CD4-positive, alpha-beta T cell (primary cell): Measurements from ENCODE around the gene MYO1A. TPM values are rescaled to one million over a fixed set of nuclear protein-coding genes. Genes with fewer than 3 reads are reported as not detected.

Experiments
- ATAC-seq: fragments of 200-7000 bp; cut with Tn5 transposase; one replicate; pipeline ENCODE4 v1.10.0; 2022; ENCODE audit warnings: mild to moderate bottlenecking; ENCODE audit not compliant: poor library complexity
- CTCF ChIA-PET: fragments of 350-600 bp; sonication (Branson Sonifier 250); formaldehyde crosslinking; loops from one replicate; lab custom pipeline; 2021; ENCODE audit warnings: antibody characterized with exemption, inconsistent platforms; lab: Charles Lee
- POLR2A ChIA-PET: fragments of 350-600 bp; sonication (Branson Sonifier 250); formaldehyde crosslinking; loops from one replicate; lab custom pipeline; 2021; ENCODE audit warnings: antibody characterized with exemption, inconsistent platforms; lab: Charles Lee
- DNase-seq, 14 experiments: peaks; one replicate each; pipeline ENCODE4 v3.0.0-alpha.2; 2013 to 2020; ENCODE audit warnings: mixed read lengths in 2 of 14
- H3K27ac ChIP-seq, 2 donors: one replicate each; pipeline versions ENCODE4 v1.5.1 to v1.7.0; 2013; ENCODE audit warnings: low read length in 2 of 2, low read depth in 1 of 2, mild to moderate bottlenecking in 1 of 2
- H3K27me3 ChIP-seq, 2 experiments: 1 replicate in 1 of 2; 2 replicates in 1 of 2; pipeline versions ENCODE4 v1.6.1 to v1.7.0; 2013; ENCODE audit warnings: low read length in 2 of 2, control low read depth in 1 of 2, mild to moderate bottlenecking in 1 of 2, moderate library complexity in 1 of 2; ENCODE audit not compliant: insufficient read depth in 2 of 2, control insufficient read depth in 1 of 2
- H3K36me3 ChIP-seq: one replicate; pipeline ENCODE4 v1.6.1; 2013; ENCODE audit warnings: low read length, control low read depth; ENCODE audit not compliant: insufficient read depth
- H3K4me1 ChIP-seq: one replicate; pipeline ENCODE4 v1.6.1; 2013; ENCODE audit warnings: low read length, control low read depth; ENCODE audit not compliant: insufficient read depth
- H3K4me3 ChIP-seq: one replicate; pipeline ENCODE4 v1.5.1; 2013; ENCODE audit warnings: mild to moderate bottlenecking, low read length, moderate library complexity
- H3K9me3 ChIP-seq, 2 experiments: 1 replicate in 1 of 2; 2 replicates in 1 of 2; pipeline versions ENCODE4 v1.6.1 to v1.7.0; 2013; ENCODE audit warnings: low read length in 2 of 2, mild to moderate bottlenecking in 2 of 2, control low read depth in 1 of 2, moderate library complexity in 1 of 2; ENCODE audit not compliant: control insufficient read depth in 1 of 2, insufficient read depth in 1 of 2
- H3K27ac Mint-ChIP-seq: one replicate; pipeline ENCODE4 v1.8.0; 2020; ENCODE audit warnings: mixed read lengths
- H3K27me3 Mint-ChIP-seq: one replicate; pipeline ENCODE4 v1.8.0; 2021; ENCODE audit warnings: mixed read lengths
- H3K36me3 Mint-ChIP-seq: one replicate; pipeline ENCODE4 v1.8.0; 2021; ENCODE audit warnings: low read depth, mixed read lengths
- H3K4me1 Mint-ChIP-seq: one replicate; pipeline ENCODE4 v1.8.0; 2021; ENCODE audit warnings: low read depth, mixed read lengths
- H3K4me3 Mint-ChIP-seq: one replicate; pipeline ENCODE4 v1.8.0; 2020; ENCODE audit warnings: mild to moderate bottlenecking, mixed read lengths
- H3K9me3 Mint-ChIP-seq: one replicate; pipeline ENCODE4 v1.8.0; 2020; ENCODE audit warnings: mixed read lengths
- CTCF ChIP-seq: fragments of 200-600 bp; IDR thresholded peaks from one replicate; pipeline ENCODE4 v1.8.0; 2022; ENCODE audit warnings: antibody characterized with exemption, mild to moderate bottlenecking
- intact Hi-C, 2 experiments: fragments of 100-400 bp; cut with DNase I in 1 of 2; cut with micrococcal nuclease in 1 of 2; formaldehyde crosslinking; loops; one replicate each; pipeline versions ENCODE4 v1.15.1 to v1.9.0; 2023 to 2025; cut with DNase I, micrococcal nuclease
- total RNA-seq, 174 experiments: library from RNA in 2 of 174; stranded (reverse) in 2 of 174; gene quantifications; one replicate each; pipeline ENCODE4 v1.2.3 and lab custom pipeline; 2021 to 2026

Gene MYO1A
- total RNA-seq, 2 experiments from 2014 or later = 1.0 to 1.1 TPM

- ChIA-PET CTCF (interaction anchor here (0.6 to 0.9 kb wide), 2 partner anchors 237 to 353 kb away, joined by 3 to 4 read pairs; no protein-coding TSS in a partner anchor), POLR2A (no interaction called here)
- H3K27ac Mint-ChIP-seq = no peak overlapping the region
- peaks cover 30% of the 10 kb centered on the region for H3K36me3 Mint-ChIP-seq
- H3K9me3 ChIP-seq = no peaks in the 10 kb centered on the region
- no peaks in the 10 kb centered on the region for H3K9me3 Mint-ChIP-seq
- ATAC-seq (no peak), DNase-seq (peak in 1 of 14 experiments; percentile 10)
- intact Hi-C loops = no loop called here
- H3K27me3 Mint-ChIP-seq = no peaks in the 10 kb centered on the region
- H3K27me3 ChIP-seq = no peaks in the 10 kb centered on the region
- H3K4me3 ChIP-seq = no peak overlapping the region
- peaks cover 16% of the 10 kb centered on the region for H3K4me1 Mint-ChIP-seq
- no peak overlapping the region for H3K4me3 Mint-ChIP-seq
- H3K36me3 ChIP-seq = peaks cover 16% of the 10 kb centered on the region
- no peak for TF ChIP-seq CTCF
- no peak overlapping the region for H3K27ac ChIP-seq
- peaks cover 15% of the 10 kb centered on the region for H3K4me1 ChIP-seq
Measured at GRCh38 chr12:56994231-56994746, 55.6 kb downstream of the MYO1A start.

GRCh38 chr12:56993346-56993745, 56.6 kb downstream of the MYO1A start:
- ChIA-PET POLR2A (no interaction called here), CTCF (no interaction called here)
- Mint-ChIP-seq H3K4me1 (peaks cover 7% of the 10 kb centered on the region), H3K4me3 (no peak overlapping the region), H3K27me3 (no peaks in the 10 kb centered on the region), H3K36me3 (peaks cover 20% of the 10 kb centered on the region), H3K27ac (no peak overlapping the region), H3K9me3 (no peaks in the 10 kb centered on the region)
- Histone ChIP-seq H3K4me1 (peaks cover 11% of the 10 kb centered on the region), H3K27ac (no peak overlapping the region), H3K4me3 (no peak overlapping the region), H3K9me3 (no peaks in the 10 kb centered on the region), H3K27me3 (no peaks in the 10 kb centered on the region), H3K36me3 (peaks cover 13% of the 10 kb centered on the region)
- no peak for TF ChIP-seq CTCF
- no peak for ATAC-seq
- no peak for DNase-seq
- intact Hi-C loops = no loop called here

- Mint-ChIP-seq H3K36me3 (peaks cover 9% of the 10 kb centered on the region), H3K27me3 (no peaks in the 10 kb centered on the region), H3K9me3 (no peaks in the 10 kb centered on the region), H3K4me3 (no peak overlapping the region), H3K4me1 (peaks cover 14% of the 10 kb centered on the region), H3K27ac (no peak overlapping the region)
- ChIA-PET POLR2A (no interaction called here), CTCF (no interaction called here)
- Histone ChIP-seq H3K27ac (no peak overlapping the region), H3K36me3 (no peaks in the 10 kb centered on the region), H3K4me1 (peaks cover 18% of the 10 kb centered on the region), H3K9me3 (no peaks in the 10 kb centered on the region), H3K4me3 (no peak overlapping the region), H3K27me3 (no peaks in the 10 kb centered on the region)
- TF ChIP-seq CTCF = no peak
- ATAC-seq (no peak), DNase-seq (no peak)
- intact Hi-C loops = no loop called here
Measured at GRCh38 chr12:56991319-56992246, 58.3 kb downstream of the MYO1A start.
